ENCODE measurements around the gene RASGEF1B.

DNA sequence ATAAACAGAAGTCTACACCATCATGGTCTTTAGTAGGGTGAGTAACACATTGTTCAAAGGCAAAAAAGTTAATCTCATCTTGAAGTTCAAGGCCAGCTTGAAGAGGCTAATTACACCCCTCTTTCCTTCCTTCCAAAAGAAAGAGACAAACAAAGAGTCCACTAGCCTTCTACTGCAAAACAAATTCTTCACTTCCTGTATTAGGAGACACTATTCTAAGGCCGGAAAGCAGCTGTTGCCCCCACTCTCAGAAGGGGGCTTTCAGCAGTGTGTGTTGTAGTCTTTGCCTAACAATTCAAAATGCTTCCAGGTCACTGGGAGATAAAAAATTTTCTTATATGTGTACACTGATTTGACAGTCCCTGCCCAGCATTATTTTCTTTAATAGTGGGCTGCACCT, 25.1 kb downstream of the RASGEF1B start:
- TF ChIP-seq, protein P1, sequence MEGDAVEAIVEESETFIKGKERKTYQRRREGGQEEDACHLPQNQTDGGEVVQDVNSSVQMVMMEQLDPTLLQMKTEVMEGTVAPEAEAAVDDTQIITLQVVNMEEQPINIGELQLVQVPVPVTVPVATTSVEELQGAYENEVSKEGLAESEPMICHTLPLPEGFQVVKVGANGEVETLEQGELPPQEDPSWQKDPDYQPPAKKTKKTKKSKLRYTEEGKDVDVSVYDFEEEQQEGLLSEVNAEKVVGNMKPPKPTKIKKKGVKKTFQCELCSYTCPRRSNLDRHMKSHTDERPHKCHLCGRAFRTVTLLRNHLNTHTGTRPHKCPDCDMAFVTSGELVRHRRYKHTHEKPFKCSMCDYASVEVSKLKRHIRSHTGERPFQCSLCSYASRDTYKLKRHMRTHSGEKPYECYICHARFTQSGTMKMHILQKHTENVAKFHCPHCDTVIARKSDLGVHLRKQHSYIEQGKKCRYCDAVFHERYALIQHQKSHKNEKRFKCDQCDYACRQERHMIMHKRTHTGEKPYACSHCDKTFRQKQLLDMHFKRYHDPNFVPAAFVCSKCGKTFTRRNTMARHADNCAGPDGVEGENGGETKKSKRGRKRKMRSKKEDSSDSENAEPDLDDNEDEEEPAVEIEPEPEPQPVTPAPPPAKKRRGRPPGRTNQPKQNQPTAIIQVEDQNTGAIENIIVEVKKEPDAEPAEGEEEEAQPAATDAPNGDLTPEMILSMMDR (IDR thresholded peaks at IDR 0.05), result no peak
- no peak for TF ChIP-seq POLR2A (IDR thresholded peaks at IDR 0.05)
